GM18508 (cell line): Measurements from ENCODE around the gene ZNF691.
"Not testable (repeated sequence)": the region's sequence is repeated elsewhere in the genome, so short reads cannot be mapped to it uniquely, and the experiment has no call there.

Experiments used
- ATAC-seq: cut with Tn5 transposase; IDR thresholded peaks from one replicate; pipeline ENCODE4 v1.9.1; 2021; ENCODE audit warnings: moderate number of reproducible peaks; ENCODE audit not compliant: insufficient read depth, unreplicated experiment

Gene ZNF691

GRCh38 chr1:42853116-42853884 lies 6.9 kb downstream of the ZNF691 start:
- no peak for ATAC-seq

- ATAC-seq: not testable (repeated sequence)
Observed at GRCh38 chr1:42856554-42856953, 10.1 kb downstream of the ZNF691 start.

GRCh38 chr1:42859366-42859765 lies 13.0 kb downstream of the ZNF691 start:
- not testable (repeated sequence) for ATAC-seq

- no peak for ATAC-seq
Observed at GRCh38 chr1:42860339-42861013, 14.1 kb downstream of the ZNF691 start.

- ATAC-seq: no peak
Observed at GRCh38 chr1:42861014-42861399, 14.6 kb downstream of the ZNF691 start.

- no peak for ATAC-seq
Observed at GRCh38 chr1:42866549-42866948, 20.1 kb downstream of the ZNF691 start.

GRCh38 chr1:42868466-42868865 lies 22.1 kb downstream of the ZNF691 start:
- not testable (repeated sequence) for ATAC-seq

- not testable (repeated sequence) for ATAC-seq
Observed at GRCh38 chr1:42869254-42869653, 22.8 kb downstream of the ZNF691 start.

GRCh38 chr1:42869751-42870150 lies 23.3 kb downstream of the ZNF691 start:
- not testable (repeated sequence) for ATAC-seq

- ATAC-seq: not testable (repeated sequence)
Observed at GRCh38 chr1:42873108-42873507, 26.7 kb downstream of the ZNF691 start.

- ATAC-seq: no peak
Observed at GRCh38 chr1:42873670-42874069, 27.3 kb downstream of the ZNF691 start.

- ATAC-seq: no peak
Observed at GRCh38 chr1:42876009-42876408, 29.6 kb downstream of the ZNF691 start.

- no peak for ATAC-seq
Observed at GRCh38 chr1:42877380-42877779, 31.0 kb downstream of the ZNF691 start.

GRCh38 chr1:42880384-42880783 lies 34.0 kb downstream of the ZNF691 start:
- ATAC-seq: no peak

- ATAC-seq: no peak
Observed at GRCh38 chr1:42886046-42886739, 39.8 kb downstream of the ZNF691 start.

GRCh38 chr1:42886800-42887199 lies 40.4 kb downstream of the ZNF691 start:
- ATAC-seq: no peak

- no peak for ATAC-seq
Observed at GRCh38 chr1:42887366-42887765, 41.0 kb downstream of the ZNF691 start.

- ATAC-seq: no peak
Observed at GRCh38 chr1:42888013-42888633, 41.7 kb downstream of the ZNF691 start.

- no peak for ATAC-seq
Observed at GRCh38 chr1:42889264-42889663, 42.9 kb downstream of the ZNF691 start.

GRCh38 chr1:42891465-42892138 lies 45.2 kb downstream of the ZNF691 start:
- ATAC-seq: no peak
